ENCODE results near the gene ELMO1.

ELMO1 gene

DNA sequence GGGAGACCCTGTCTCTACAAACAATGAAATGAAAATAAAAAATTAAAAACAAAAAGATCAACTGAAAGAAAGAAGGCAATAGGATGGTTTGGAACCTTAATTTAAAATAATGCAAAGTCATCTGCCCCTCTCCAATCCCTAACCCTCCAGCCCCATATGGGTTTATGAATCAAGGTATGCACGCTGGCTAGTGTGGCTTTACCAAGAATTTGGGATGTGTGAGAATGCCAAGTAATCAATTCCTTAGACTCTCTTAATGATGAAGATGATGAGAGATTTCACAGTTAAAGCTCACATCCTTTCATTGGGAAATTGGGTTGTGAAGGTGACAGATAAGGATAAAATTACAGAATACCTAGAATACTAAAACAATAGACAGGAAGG, 577.3 kb downstream of the ELMO1 start:
- DNase-seq (ENCODE audit: low read depth), result no peak

GRCh38 chr7:36870625-36871354, 577.9 kb downstream of the ELMO1 start:
- DNase-seq (ENCODE audit: low read depth), result no peak

GRCh38 chr7:36868727-36869411, 579.8 kb downstream of the ELMO1 start:
- no peak for DNase-seq (ENCODE audit: low read depth)

- DNase-seq (ENCODE audit: low read depth), result no peak
Observed at GRCh38 chr7:36865019-36865418, 583.6 kb downstream of the ELMO1 start.

GRCh38 chr7:36863901-36864701, 584.6 kb downstream of the ELMO1 start:
- DNase-seq (ENCODE audit: low read depth), result no peak

DNA sequence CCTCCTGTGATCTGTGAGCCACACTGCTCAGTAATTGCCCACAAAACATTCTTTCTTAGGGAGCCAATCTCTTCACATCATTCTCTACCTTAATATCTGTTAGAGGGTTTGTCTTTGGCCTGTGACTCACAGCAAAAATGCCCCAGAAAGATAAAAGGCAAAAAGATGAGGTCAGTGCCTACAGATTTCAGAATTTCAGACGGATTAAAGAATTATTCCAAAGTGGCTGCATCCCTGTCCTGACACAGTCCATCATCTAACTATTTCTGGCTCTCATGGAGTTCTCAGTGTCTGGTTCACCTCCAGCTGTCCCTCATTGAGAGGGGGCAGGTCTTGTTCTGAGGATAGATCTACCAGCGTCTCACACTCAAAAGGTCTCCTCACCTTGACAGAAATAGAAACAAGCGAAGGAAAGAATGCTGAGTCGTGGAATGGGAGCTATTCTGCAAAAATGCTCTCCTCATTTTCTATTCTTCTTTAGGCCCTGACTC, 585.8 kb downstream of the ELMO1 start:
- no peak for DNase-seq (ENCODE audit: low read depth)

DNA sequence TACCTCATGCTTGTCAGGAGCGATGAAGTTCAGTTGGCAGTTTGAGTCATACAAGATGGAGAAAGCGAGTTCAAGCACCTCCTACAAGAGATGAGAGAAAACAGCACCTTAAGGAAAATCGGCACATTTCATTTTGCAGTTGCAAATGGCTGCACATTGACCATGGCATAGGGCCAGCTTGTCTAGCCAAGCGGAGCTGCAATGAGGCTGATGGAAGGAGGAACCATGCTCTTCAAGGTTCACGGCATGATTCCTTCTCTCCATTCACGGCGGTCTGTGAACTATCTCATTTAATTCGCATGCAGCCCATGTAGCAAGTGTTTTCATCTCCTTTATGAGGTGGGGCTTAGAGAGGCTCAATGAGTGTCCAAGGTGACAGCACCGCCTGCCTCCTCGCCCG, 587.0 kb downstream of the ELMO1 start:
- DNase-seq (ENCODE audit: low read depth), result no peak

DNA sequence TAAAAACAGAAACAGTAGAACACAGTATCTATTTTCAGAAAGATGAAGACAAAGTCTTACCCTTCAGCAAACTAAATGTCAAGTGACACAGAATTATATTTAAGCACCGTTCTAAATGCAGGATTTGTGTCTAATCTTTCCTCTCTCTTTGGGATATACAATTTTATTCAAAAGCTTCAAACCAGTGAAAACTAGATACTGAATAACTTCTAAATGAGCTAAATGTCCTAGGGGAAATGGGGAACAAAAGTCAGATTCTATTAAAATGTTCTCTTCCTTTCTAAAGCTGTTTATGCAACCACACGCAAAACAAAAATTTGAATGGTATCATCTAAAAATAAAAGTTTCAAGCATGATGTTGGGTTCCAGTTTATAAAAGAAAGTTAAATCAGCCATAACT, 588.0 kb downstream of the ELMO1 start:
- no peak for DNase-seq (ENCODE audit: low read depth)

GRCh38 chr7:36855330-36855729, 593.3 kb downstream of the ELMO1 start:
- no peak for DNase-seq (ENCODE audit: low read depth)

DNA sequence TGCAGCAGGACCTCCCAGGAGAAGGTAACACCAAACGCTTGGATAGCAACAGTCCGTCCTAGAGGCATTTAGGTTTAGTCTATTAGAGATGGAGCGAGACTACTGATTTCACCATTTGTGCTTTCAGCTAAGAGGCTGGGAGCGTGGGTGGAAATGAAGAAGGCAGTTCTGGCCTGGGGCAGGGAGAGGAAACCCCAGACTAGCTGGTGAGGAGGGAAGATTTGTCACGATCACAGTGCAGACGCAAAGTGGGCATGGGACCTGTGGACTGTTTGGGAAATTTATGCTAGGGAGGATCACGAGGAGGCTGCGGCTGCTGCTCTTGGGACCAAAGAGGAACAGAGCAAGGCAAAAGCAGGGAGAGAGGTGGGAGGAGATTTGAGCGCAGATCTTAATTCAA, 594.0 kb downstream of the ELMO1 start:
- no peak for DNase-seq (ENCODE audit: low read depth)

DNA sequence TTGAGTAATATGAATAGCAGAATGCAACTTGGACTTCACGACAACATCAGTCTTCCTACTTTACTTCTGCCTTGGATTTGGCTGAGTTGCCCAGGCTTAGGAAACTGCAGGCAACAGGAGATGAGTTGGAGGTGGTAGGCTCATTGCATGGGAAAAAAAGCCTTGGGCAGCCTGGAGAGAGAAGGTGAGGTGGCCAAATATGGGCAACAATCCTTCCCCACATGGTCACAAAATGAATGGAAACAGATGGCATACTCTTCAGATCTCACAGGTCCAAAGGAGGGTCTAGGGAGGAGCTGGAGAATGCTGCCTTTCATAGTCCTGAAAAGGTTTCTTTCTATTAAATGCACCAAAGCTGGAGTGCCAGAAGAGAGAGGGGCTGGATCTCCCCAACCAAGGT, 595.7 kb downstream of the ELMO1 start:
- no peak for DNase-seq (ENCODE audit: low read depth)

- DNase-seq (ENCODE audit: low read depth), result no peak
Observed at GRCh38 chr7:36852017-36852416, 596.6 kb downstream of the ELMO1 start.

GRCh38 chr7:36851382-36851781, 597.3 kb downstream of the ELMO1 start:
- no peak for DNase-seq (ENCODE audit: low read depth)

GRCh38 chr7:36847946-36848345, 600.7 kb downstream of the ELMO1 start:
- DNase-seq (ENCODE audit: low read depth), result no peak

DNA sequence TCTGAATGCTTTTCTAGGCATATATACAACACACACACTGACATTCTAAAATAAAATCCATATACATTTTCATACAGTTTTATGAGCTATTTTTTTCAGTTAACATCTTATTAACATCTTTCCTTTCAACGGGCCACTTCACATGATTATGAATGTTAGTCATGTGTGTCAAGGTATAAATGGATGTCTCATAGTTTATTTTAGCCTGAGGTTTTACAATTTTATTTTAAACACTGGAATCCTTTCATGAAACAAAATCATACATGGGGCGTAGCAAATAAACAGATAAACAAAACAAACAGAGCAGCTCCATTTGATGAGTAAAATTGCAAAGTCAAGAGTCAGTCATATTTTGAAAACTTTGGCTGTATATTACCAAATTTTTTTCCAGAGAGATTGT, 604.3 kb downstream of the ELMO1 start:
- no peak for DNase-seq (ENCODE audit: low read depth)

DNA sequence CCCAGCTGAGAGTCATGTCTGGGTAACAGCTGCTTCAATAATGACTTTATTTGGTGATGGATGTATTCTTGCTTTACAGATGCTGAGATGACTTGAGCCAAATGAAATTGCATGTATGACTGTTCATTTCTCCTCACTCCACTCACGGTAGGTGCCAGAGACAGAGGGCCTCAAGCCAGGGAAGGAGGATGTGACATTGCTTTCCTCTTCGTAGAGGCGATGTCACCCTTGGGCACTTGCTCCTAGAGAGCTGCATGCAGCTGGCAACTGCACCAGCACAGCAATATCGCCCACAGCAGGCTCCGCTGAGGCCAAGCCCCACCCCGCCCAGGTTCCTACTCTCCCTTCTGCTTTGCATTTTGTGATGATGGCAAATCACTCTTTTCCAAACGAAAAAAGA, 607.8 kb downstream of the ELMO1 start:
- DNase-seq (ENCODE audit: low read depth), result no peak

DNA sequence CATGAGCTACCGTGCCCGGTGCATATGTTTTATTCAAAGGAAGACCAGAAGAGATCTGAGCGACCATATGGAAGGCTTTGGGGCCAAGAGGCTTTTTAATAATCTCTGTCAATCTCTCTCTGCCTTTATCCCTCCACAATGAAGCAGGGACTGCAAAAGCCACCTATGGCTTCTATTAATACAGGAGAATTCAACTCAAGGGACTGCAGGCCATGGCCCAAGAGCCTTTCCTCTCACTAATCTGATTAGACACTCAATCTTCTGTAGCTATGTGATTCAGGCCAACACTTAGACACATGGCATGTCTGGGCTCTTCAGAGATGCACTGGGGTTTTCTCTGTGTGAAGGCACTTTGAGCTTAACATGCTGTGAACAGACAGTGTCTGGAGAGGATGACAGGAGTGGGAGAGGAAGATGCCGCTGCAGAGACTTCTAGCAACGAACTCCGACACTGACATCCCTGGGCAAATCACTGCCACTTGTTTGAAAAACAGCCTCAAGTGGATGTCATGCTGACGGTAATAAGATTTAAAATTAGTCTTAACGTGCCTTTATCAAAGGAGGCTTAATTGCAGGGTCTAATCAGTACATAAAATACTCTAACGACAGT, 609.9 kb downstream of the ELMO1 start:
- DNase-seq (ENCODE audit: low read depth), result no peak

- DNase-seq (ENCODE audit: low read depth), result no peak
Observed at GRCh38 chr7:36831049-36831448, 617.6 kb downstream of the ELMO1 start.

DNA sequence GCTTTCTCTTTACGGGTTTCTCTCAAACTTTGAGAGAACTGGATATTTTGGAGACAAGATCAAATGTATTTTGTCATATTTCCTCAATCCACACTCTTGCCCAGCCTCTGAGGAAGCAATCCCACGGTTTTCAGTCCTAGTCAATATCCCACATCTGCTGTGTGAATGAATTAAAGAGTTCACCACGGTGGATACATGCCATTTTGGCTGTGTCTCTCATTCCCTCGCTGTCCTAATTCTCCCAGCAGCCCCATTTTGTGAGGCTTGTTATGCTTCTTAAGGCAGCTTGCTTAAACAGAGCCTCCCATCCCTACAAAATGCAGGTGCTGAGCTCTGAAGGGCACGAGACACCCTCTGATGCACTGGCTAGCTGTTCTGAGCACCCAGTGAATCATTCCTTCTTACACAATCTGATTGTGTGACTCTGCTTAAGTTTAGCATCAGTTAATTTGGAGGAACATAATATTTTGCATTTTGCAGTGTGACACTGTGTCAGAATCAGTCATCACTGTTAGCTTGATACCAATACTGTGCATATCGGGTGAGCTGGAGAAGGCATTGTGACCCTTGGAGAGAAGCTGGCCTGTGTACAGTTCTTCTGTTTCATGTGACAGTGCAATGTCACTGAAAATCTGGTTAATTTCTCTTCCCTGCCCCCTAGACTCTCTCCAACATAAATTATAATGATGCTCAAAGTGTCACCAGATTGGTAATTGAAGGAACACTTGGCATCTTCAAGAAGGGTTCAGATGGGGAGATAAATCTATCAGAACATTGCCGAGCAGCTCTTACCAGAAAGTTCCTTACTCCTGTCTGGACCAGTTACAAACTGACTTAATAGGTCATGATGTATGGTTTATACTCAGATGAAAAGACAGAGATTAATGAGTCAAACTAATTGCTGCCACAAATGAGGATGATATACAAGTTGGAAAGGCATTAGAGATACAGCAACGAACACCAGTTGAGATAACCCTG, 620.6 kb downstream of the ELMO1 start:
- DNase-seq (ENCODE audit: low read depth), result no peak

GRCh38 chr7:36825501-36825900, 623.2 kb downstream of the ELMO1 start:
- no peak for DNase-seq (ENCODE audit: low read depth)

DNA sequence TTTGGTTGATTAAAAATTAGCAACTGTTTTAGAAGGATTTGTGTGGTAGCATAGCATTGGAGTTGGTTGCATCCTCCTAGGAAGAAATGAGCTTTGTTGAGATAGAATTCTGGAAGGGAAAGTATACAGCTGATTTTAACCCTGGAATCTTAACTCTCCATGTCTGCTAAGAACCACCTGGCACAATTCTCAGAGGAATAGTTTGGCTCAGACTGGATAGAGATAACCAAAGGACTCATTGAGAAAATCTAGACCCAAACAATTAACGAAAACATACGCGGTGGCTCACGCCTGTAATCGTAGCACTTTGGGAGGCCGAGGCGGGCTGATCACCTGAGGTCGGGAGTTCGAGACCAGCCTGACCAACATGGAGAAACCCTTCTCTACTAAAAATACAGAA, 625.3 kb downstream of the ELMO1 start:
- no peak for DNase-seq (ENCODE audit: low read depth)
